Lower lobe of right lung (tissue), 2 donors: ENCODE measurements around the gene ITSN2. TPM values are rescaled to one million over a fixed set of nuclear protein-coding genes. Genes with fewer than 3 reads are reported as not detected.

Source experiments
- ATAC-seq, 2 donors: fragments of 200-7000 bp; cut with Tn5 transposase; one replicate each; pipeline ENCODE4 v1.9.1; 2020 to 2022; ENCODE audit warnings: mild to moderate bottlenecking in 2 of 2, moderate library complexity in 2 of 2
- DNase-seq: peaks from one replicate; pipeline ENCODE4 v3.0.0-alpha.2; 2020
- H3K27ac ChIP-seq: fragments of 200-600 bp; one replicate; pipeline ENCODE4 v1.8.0; 2022
- H3K27me3 ChIP-seq: fragments of 200-600 bp; one replicate; pipeline ENCODE4 v1.8.0; 2022; ENCODE audit warnings: low read depth
- H3K36me3 ChIP-seq: fragments of 200-600 bp; one replicate; pipeline ENCODE4 v1.8.0; 2022; ENCODE audit warnings: mild to moderate bottlenecking
- H3K4me1 ChIP-seq: fragments of 200-600 bp; one replicate; pipeline ENCODE4 v1.8.0; 2022
- H3K4me3 ChIP-seq: fragments of 200-600 bp; one replicate; pipeline ENCODE4 v1.8.0; 2022; ENCODE audit warnings: mild to moderate bottlenecking
- H3K9me3 ChIP-seq: fragments of 200-600 bp; one replicate; pipeline ENCODE4 v1.8.0; 2022
- intact Hi-C: fragments of 100-400 bp; cut with DNase I; formaldehyde crosslinking; loops from one replicate; pipeline ENCODE4 v1.11.0; 2022
- total RNA-seq: library from RNA; stranded (reverse); fragmentation: NEBNext Ultra II Directional; extraction: Animal tissue kit (Norgen Biotek cat#: 25700); gene quantifications from one replicate; pipeline ENCODE4 v1.2.1, GENCODE V29; 2021
- TF ChIP-seq, protein P1 (sequence below): fragments of 200-600 bp; IDR thresholded peaks from one replicate; pipeline ENCODE4 v1.8.0; 2022; ENCODE audit warnings: antibody characterized with exemption, mild to moderate bottlenecking
- donor health status: DM: no; HTN: yes; CAD: no; lungs with severe emphysema.

ITSN2 gene
- total RNA-seq, 1 donor from 2014 or later: 92.8 TPM

DNA sequence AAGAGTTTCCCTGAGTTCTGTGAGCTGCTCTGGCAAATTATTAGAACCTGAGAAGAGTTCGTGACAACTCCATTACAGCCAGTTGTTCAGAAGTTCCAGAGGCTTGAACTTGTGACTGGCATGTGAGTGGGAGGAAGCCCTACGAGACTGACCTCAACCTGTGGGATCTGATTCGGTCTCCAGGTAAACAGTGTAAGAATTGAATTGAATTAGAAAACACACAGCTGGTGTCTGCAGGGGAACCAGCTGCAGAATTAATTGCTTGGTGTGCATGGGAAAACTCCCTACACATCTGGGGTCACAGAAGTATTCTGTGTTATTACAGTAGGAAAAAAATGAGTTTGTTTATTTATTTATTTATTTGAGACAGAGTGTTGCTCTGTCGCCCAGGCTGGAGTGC, 14.0 kb upstream of the ITSN2 start:
- intact Hi-C loops: no loop called here
- no peaks in the 10 kb centered on the region for H3K27me3 ChIP-seq
- H3K4me1 ChIP-seq: no peaks in the 10 kb centered on the region
- DNase-seq (no peak), ATAC-seq (no peak)
- TF ChIP-seq, protein P1, sequence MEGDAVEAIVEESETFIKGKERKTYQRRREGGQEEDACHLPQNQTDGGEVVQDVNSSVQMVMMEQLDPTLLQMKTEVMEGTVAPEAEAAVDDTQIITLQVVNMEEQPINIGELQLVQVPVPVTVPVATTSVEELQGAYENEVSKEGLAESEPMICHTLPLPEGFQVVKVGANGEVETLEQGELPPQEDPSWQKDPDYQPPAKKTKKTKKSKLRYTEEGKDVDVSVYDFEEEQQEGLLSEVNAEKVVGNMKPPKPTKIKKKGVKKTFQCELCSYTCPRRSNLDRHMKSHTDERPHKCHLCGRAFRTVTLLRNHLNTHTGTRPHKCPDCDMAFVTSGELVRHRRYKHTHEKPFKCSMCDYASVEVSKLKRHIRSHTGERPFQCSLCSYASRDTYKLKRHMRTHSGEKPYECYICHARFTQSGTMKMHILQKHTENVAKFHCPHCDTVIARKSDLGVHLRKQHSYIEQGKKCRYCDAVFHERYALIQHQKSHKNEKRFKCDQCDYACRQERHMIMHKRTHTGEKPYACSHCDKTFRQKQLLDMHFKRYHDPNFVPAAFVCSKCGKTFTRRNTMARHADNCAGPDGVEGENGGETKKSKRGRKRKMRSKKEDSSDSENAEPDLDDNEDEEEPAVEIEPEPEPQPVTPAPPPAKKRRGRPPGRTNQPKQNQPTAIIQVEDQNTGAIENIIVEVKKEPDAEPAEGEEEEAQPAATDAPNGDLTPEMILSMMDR: no peak
- no peaks in the 10 kb centered on the region for H3K36me3 ChIP-seq
- no peak overlapping the region for H3K4me3 ChIP-seq
- no peaks in the 10 kb centered on the region for H3K9me3 ChIP-seq
- H3K27ac ChIP-seq: no peak overlapping the region

DNA sequence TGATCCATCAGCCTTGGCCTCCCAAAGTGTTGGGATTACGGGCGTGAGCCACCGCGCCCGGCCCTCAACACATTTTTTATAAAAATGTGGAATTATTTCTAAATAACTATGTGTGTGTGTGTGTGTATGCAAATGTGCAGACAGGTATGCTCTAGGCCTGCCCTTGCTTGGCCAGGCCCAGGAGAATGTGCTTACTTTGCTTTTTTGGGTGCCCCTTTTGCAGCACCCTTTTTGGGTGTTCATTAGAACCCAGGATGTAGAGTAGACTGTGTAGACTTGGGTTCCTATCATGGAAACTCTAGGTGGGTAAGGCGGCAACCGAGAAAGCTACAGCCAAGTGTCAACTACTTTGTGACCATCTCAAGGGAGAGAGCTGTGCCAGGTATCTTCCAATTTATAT, 11.7 kb upstream of the ITSN2 start:
- intact Hi-C loops: no loop called here
- Histone ChIP-seq H3K27me3 (no peaks in the 10 kb centered on the region), H3K36me3 (no peaks in the 10 kb centered on the region), H3K9me3 (no peaks in the 10 kb centered on the region), H3K4me1 (no peaks in the 10 kb centered on the region), H3K4me3 (no peak overlapping the region), H3K27ac (no peak overlapping the region)
- ATAC-seq (no peak), DNase-seq (no peak)
- TF ChIP-seq, protein P1: no peak

DNA sequence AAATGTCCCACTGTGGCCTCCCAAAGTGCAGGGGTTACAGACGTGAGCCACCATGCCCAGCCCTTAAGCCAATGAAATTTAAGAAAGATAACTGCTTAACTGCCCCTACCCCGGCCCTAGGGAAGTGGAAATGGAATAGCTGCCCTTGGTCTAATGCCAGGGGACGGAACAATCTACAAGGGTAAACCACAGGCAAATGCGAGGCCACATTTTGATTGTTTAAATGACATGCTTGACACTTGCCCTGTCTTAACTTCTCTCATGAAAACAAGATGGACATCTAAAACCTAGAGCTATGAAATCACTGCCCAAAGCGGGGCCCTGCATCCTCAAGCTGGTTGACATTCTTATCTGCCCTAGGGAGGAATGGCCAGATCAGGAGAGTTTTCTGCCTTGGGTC, 5.5 kb upstream of the ITSN2 start:
- DNase-seq (no peak), ATAC-seq (no peak)
- intact Hi-C loops: no loop called here
- Histone ChIP-seq H3K27me3 (no peaks in the 10 kb centered on the region), H3K4me3 (no peak overlapping the region), H3K9me3 (no peaks in the 10 kb centered on the region), H3K36me3 (no peaks in the 10 kb centered on the region), H3K27ac (peak overlapping the region; percentile 62), H3K4me1 (peaks cover 24% of the 10 kb centered on the region)
- TF ChIP-seq, protein P1: no peak

DNA sequence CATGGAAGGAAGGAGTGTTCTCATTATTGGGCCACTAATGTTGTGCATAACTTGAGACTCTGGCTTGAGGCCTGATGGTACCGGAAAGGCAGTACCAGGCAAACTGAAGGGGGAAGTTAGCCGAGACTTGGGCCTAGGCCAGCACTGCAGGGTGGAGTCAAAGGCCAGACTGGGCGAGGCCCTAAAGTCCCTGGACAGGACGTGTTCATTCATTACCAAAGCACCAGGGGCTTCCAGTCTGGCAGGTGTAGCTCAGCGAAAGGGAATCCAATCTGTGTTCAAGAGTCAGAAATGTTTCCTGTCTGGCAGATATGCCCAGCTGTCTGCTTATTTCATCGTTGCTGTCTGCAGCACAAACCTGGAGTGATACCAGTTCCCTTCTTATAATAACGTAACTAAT, 4.7 kb upstream of the ITSN2 start:
- no peaks in the 10 kb centered on the region for H3K9me3 ChIP-seq
- peak; percentile 92 for DNase-seq
- peak; percentile 82 to 89 for ATAC-seq
- TF ChIP-seq, protein P1: no peak
- no peaks in the 10 kb centered on the region for H3K36me3 ChIP-seq
- peaks cover 26% of the 10 kb centered on the region for H3K4me1 ChIP-seq
- intact Hi-C loops: no loop called here
- H3K4me3 ChIP-seq: no peak overlapping the region
- no peaks in the 10 kb centered on the region for H3K27me3 ChIP-seq
- peak overlapping the region; percentile 62 for H3K27ac ChIP-seq

DNA sequence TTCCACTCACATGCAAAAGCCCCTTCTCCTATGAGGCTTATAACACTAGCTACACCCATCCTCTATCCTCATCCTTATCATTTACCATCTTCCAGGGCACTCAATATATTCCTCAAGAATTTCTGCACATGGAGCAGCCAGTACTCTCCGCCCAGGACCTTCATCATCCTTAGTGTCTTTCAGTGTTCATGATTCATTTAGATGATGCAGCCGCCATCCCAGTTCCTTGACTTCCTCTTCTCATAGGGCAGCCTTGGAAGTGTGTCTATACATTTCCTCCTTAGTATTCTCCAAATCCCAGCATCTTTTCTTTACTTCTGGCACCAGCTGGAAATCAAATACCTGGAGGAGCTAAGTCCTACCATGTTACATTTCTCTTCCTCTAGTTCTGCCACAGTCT, 3.0 kb upstream of the ITSN2 start:
- Histone ChIP-seq H3K27ac (no peak overlapping the region), H3K4me1 (peaks cover 36% of the 10 kb centered on the region), H3K27me3 (no peaks in the 10 kb centered on the region), H3K36me3 (no peaks in the 10 kb centered on the region), H3K4me3 (no peak overlapping the region), H3K9me3 (no peaks in the 10 kb centered on the region)
- DNase-seq (no peak), ATAC-seq (no peak)
- TF ChIP-seq, protein P1: no peak
- intact Hi-C loops: no loop called here

DNA sequence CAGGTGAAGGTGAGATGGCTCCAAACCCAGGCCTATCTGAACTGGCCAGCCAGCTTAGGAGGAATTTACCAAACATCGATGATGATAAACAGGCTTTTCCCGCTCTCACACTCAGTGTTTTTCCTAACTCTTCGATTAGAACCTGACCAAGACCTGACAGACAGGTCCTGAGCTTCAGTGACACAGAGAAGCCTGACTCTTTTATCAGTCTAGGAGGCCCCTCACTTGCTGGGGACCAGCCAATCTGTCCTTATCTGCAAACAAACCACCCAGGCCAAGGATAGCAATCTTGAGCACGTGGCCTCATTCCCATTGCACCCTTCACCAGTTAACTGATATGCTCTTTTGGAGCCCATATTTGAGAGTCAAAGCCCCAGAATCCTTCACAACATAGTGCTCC, 1.9 kb upstream of the ITSN2 start:
- TF ChIP-seq, protein P1: no peak
- Histone ChIP-seq H3K4me1 (peaks cover 43% of the 10 kb centered on the region), H3K4me3 (no peak overlapping the region), H3K9me3 (no peaks in the 10 kb centered on the region), H3K27me3 (no peaks in the 10 kb centered on the region), H3K27ac (no peak overlapping the region), H3K36me3 (no peaks in the 10 kb centered on the region)
- intact Hi-C loops: no loop called here
- no peak for ATAC-seq
- no peak for DNase-seq
